ENCODE data around the gene MORC4.

MORC4 gene

GRCh38 chrX:106949366-106949765, 50.6 kb downstream of the MORC4 start:
- Histone ChIP-seq H3K4me3 (ENCODE audit: low read depth in 1 of 2, low read length in 2 of 2) (no peak overlapping the region), H3K27me3 (ENCODE audit: insufficient read depth, low read length, poor library complexity) (no peaks in the 10 kb centered on the region), H4K20me1 (ENCODE audit: insufficient read depth, low read length) (no peaks in the 10 kb centered on the region), H3K4me2 (ENCODE audit: insufficient read depth, low read length) (no peak overlapping the region), H3K9ac (ENCODE audit: low read depth, low read length) (no peak overlapping the region), H3K36me3 (ENCODE audit: insufficient read depth, low read length) (no peaks in the 10 kb centered on the region), H3K9me3 (ENCODE audit: insufficient read depth, low read length, severe bottlenecking) (no peaks in the 10 kb centered on the region), H3K4me1 (ENCODE audit: insufficient read depth, low read length) (no peaks in the 10 kb centered on the region), H2AFZ (ENCODE audit: low read depth, low read length) (no peak overlapping the region), H3K79me2 (ENCODE audit: insufficient read depth, low read length) (no peaks in the 10 kb centered on the region), H3K27ac (ENCODE audit: low read length) (no peak overlapping the region)
- TF ChIP-seq CTCF (IDR thresholded peaks at IDR 0.05; ENCODE audit: borderline replicate concordance, extremely low read depth, low read length, poor library complexity, severe bottlenecking) (no peak), EZH2 (IDR thresholded peaks at IDR 0.05; ENCODE audit: borderline replicate concordance, low read depth, low read length, severe bottlenecking) (no peak)
- no peak for ATAC-seq (ENCODE audit: insufficient read depth, low read depth)
- no peak for DNase-seq

GRCh38 chrX:106948641-106949040, 51.4 kb downstream of the MORC4 start:
- no peak overlapping the region for H3K9ac ChIP-seq (ENCODE audit: low read depth, low read length)
- no peak overlapping the region for H2AFZ ChIP-seq (ENCODE audit: low read depth, low read length)
- no peak overlapping the region for H3K27ac ChIP-seq (ENCODE audit: low read length)
- H3K9me3 ChIP-seq (ENCODE audit: insufficient read depth, low read length, severe bottlenecking): no peaks in the 10 kb centered on the region
- ATAC-seq (ENCODE audit: insufficient read depth, low read depth) (no peak), DNase-seq (no peak)
- no peaks in the 10 kb centered on the region for H3K79me2 ChIP-seq (ENCODE audit: insufficient read depth, low read length)
- TF ChIP-seq CTCF (IDR thresholded peaks at IDR 0.05; ENCODE audit: borderline replicate concordance, extremely low read depth, low read length, poor library complexity, severe bottlenecking): no peak
- no peak for TF ChIP-seq EZH2 (IDR thresholded peaks at IDR 0.05; ENCODE audit: borderline replicate concordance, low read depth, low read length, severe bottlenecking)
- no peak overlapping the region for H3K4me3 ChIP-seq (ENCODE audit: low read depth in 1 of 2, low read length in 2 of 2)
- H3K4me2 ChIP-seq (ENCODE audit: insufficient read depth, low read length): no peak overlapping the region
- H3K4me1 ChIP-seq (ENCODE audit: insufficient read depth, low read length): no peaks in the 10 kb centered on the region
- H4K20me1 ChIP-seq (ENCODE audit: insufficient read depth, low read length): no peaks in the 10 kb centered on the region
- no peaks in the 10 kb centered on the region for H3K27me3 ChIP-seq (ENCODE audit: insufficient read depth, low read length, poor library complexity)
- H3K36me3 ChIP-seq (ENCODE audit: insufficient read depth, low read length): no peaks in the 10 kb centered on the region

DNA sequence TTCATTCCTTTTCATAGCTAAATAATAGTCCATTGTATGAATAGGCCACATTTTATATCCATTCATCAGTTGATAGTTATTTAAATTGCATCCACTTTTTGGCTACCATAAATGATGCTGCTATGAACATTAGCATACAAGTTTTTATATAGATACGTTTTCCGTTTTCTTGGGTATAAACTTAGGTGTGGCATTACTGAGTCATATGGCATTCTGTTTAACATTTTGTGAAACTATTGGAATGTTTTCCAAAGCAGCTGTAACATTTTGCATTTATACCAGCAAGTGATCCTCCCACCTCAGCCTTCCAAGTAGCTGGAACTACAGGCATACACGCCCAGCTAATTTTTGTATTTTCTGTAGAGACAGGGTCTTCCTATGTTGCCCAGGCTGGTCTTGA, 53.5 kb downstream of the MORC4 start:
- H3K4me2 ChIP-seq (ENCODE audit: insufficient read depth, low read length): no peak overlapping the region
- H3K9ac ChIP-seq (ENCODE audit: low read depth, low read length): no peak overlapping the region
- no peak overlapping the region for H3K27ac ChIP-seq (ENCODE audit: low read length)
- H2AFZ ChIP-seq (ENCODE audit: low read depth, low read length): no peak overlapping the region
- no peaks in the 10 kb centered on the region for H3K4me1 ChIP-seq (ENCODE audit: insufficient read depth, low read length)
- no peaks in the 10 kb centered on the region for H3K27me3 ChIP-seq (ENCODE audit: insufficient read depth, low read length, poor library complexity)
- H4K20me1 ChIP-seq (ENCODE audit: insufficient read depth, low read length): no peaks in the 10 kb centered on the region
- H3K4me3 ChIP-seq (ENCODE audit: low read depth in 1 of 2, low read length in 2 of 2): no peak overlapping the region
- H3K36me3 ChIP-seq (ENCODE audit: insufficient read depth, low read length): no peaks in the 10 kb centered on the region
- H3K79me2 ChIP-seq (ENCODE audit: insufficient read depth, low read length): no peaks in the 10 kb centered on the region
- ATAC-seq (ENCODE audit: insufficient read depth, low read depth) (no peak), DNase-seq (no peak)
- TF ChIP-seq EZH2 (IDR thresholded peaks at IDR 0.05; ENCODE audit: borderline replicate concordance, low read depth, low read length, severe bottlenecking): no peak
- no peak for TF ChIP-seq CTCF (IDR thresholded peaks at IDR 0.05; ENCODE audit: borderline replicate concordance, extremely low read depth, low read length, poor library complexity, severe bottlenecking)
- H3K9me3 ChIP-seq (ENCODE audit: insufficient read depth, low read length, severe bottlenecking): no peaks in the 10 kb centered on the region

- Histone ChIP-seq H3K27me3 (ENCODE audit: insufficient read depth, low read length, poor library complexity) (no peaks in the 10 kb centered on the region), H3K4me2 (ENCODE audit: insufficient read depth, low read length) (no peak overlapping the region), H3K36me3 (ENCODE audit: insufficient read depth, low read length) (no peaks in the 10 kb centered on the region), H3K4me3 (ENCODE audit: low read depth in 1 of 2, low read length in 2 of 2) (no peak overlapping the region), H3K9ac (ENCODE audit: low read depth, low read length) (no peak overlapping the region), H2AFZ (ENCODE audit: low read depth, low read length) (no peak overlapping the region), H3K9me3 (ENCODE audit: insufficient read depth, low read length, severe bottlenecking) (no peaks in the 10 kb centered on the region), H3K79me2 (ENCODE audit: insufficient read depth, low read length) (no peaks in the 10 kb centered on the region), H3K27ac (ENCODE audit: low read length) (no peak overlapping the region), H4K20me1 (ENCODE audit: insufficient read depth, low read length) (no peaks in the 10 kb centered on the region), H3K4me1 (ENCODE audit: insufficient read depth, low read length) (no peaks in the 10 kb centered on the region)
- ATAC-seq (ENCODE audit: insufficient read depth, low read depth) (no peak), DNase-seq (no peak)
- no peak for TF ChIP-seq CTCF (IDR thresholded peaks at IDR 0.05; ENCODE audit: borderline replicate concordance, extremely low read depth, low read length, poor library complexity, severe bottlenecking)
- no peak for TF ChIP-seq EZH2 (IDR thresholded peaks at IDR 0.05; ENCODE audit: borderline replicate concordance, low read depth, low read length, severe bottlenecking)
These were observed 59.9 kb downstream of the MORC4 start for GRCh38 chrX:106940068-106940467.

Data from DND-41 (cell line).